HG03097 (cell line): ENCODE results near the gene WNK4.
"Not testable (repeated sequence)": the region's sequence is repeated elsewhere in the genome, so short reads cannot be mapped to it uniquely, and the experiment has no call there.

ENCODE experiments used
- ATAC-seq: cut with Tn5 transposase; IDR thresholded peaks from one replicate; pipeline ENCODE4 v1.9.1; 2021; ENCODE audit not compliant: unreplicated experiment, low FRiP score

WNK4 gene

DNA sequence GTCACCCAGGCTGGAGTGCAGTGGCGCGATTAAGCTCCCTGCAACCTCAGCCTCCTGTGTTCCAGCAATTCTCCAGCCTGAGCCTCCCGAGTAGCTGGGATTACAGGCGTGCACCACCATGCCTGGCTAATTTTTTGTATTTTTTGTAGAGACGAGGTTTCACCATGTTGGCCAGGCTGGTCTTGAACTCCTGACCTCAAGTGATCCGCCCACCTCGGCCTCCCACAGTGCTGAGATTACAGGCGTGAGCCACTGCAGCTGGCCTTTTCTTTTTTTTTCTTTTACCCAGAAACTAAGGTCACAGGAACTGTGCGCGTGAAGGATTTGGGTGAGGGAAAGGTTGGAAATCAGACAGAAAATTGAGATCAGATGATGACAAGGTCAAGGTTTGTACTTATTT is 10.4 kb upstream of the WNK4 start:
- not testable (repeated sequence) for ATAC-seq

DNA sequence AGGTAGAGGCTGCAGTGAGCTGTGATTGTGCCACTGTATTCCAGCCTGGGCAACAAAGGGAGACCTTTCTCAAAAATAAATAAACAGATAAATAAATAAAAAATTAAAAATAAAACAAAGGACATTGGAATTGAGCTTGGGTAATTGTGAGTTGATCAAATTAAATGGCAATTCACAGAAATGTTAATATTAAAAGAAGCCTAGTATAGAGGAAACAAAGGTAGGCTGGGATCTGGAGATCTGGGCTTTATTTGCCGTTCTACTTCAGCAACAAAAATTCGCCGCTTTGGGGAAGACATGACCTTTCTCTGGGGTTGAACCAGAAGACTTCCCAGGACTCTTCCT is 7.5 kb upstream of the WNK4 start:
- no peak for ATAC-seq

DNA sequence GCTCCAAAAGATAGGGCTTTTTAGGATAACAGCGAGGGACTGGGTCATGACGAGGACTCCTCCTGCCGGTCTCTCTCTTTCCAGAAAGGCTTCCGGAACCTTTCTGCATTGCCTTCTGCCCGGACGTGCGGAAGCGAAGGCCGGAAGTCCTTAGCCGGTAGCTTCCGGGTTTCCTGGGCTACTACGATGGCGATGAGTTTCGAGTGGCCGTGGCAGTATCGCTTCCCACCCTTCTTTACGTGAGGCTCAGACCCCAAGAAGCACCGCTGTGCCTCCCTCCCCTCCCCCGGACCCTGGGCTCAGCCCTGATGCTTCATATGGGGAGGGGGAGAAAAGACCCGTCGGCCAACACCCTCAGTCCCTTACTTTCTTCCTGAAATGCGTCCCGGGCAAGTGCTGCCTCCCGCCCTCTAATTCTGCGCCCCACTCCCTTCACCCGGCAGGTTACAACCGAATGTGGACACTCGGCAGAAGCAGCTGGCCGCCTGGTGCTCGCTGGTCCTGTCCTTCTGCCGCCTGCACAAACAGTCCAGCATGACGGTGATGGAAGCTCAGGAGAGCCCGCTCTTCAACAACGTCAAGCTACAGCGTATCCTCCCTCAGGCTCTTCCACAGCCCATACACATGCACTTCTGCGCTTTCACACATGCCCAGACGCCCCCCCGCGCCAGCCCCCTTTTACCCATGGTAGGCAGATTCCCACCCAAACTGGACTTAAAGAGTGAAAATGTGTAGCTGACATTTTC is 6.9 kb upstream of the WNK4 start, which contains the start of gene VPS25:
VPS25 (plus strand) TSS at position 160 of the 746 bp plus-strand sequence; CDS start at position 187, 27 bp downstream.
- peak; percentile 75 for ATAC-seq

DNA sequence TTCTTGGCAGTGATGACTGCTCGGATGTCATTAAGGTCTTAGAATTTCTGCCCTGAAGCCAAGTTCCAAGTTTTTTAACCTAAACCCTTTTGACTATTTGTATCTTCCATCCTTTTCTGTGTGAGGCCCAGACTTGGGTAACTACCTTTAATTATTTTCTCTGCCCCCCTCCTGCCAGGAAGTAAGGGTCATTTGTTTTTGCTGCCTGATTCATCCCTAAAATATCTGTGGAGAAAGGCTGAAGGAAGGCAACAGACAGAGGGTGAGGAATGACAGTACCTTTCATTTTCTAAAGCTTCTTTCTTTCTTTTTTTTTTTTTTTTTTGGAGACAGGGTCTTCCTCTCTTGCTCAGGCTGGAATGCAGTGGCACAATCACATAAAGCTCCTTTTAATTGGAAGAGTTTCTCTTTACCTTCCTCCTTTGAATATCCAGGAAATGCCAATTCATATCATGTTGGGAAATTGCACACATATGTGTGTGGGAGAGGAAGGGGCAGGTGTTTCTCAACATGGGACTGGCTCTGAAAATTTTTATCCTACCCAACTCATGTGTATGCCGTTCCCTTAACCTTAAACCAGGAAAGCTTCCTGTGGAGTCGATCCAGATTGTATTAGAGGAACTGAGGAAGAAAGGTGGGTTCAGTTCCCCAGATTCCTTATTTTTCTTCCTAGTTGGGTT is 6.2 kb upstream of the WNK4 start:
- ATAC-seq: no peak

DNA sequence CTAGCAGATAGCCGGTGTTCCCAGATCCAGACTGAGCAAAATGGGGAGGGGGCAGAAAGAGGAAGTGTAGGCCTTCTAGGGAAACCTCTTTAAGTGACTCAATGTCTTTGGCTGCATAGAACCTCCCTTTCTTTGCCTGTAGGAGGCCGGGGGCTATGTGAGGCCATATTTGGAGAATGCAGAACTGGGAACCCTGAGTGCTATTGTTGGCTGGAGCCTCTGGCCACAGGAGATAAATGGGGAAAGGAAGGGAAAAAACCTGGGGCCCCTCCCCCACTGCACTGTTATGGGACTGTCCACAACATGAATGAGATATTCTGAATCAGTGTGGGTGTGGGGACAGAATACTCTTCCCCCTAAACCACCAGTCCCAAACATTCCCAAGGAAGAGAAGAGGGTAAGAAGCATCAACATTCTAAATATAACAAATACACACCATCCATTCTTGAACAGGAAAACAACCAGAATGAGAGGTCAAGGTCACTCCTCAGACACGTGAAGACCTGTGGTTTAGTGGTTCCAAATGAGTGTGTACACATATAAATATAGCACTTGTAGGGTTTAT is 4.8 kb upstream of the WNK4 start:
- no peak for ATAC-seq

DNA sequence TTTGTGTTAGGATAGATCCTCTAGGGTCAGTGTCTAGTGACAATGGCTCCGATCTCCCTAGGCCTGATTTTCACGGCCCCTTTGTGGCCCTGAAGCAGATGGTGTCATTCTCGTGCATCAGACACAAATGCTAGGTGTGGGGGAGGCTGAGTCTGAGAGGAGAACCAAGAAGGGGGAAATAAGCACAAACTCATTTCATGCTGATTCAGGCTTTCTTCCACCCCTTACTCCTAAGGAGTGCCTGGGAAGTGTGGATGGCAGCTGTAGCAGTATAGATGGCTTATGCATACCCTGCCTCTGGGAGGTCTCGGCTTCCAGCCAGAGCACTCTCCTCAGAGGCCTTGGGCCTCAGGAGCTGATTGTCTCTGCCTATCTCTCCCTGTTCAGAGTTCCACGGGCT is 1.8 kb upstream of the WNK4 start:
- ATAC-seq: no peak

DNA sequence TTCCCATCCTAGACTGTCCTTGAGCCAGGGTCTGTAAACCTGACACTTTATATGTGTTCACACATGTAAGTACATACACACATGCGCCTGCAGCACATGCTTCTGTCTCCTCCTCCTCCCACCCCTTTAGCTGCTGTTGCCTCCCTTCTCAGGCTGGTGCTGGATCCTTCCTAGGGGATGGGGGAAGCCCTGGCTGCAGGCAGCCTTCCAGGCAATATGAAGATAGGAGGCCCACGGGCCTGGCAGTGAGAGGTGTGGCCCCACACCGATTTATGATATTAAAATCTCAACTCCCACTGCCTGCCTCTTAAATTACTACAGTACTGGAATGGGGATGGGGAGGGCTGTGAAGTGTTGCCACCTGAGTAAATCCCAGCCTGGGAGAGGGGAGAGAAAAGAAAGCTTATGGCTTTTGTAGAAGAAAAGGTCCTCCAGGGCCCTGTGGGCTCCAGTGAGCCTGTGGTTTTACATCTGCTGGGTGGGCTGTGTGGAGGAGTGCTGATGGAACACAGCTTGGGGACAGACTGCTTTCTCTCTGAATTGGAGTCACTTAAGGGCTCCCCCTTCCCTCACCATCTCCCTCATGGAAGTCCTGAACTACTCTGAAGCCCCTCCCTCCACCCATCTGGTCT is 990 bp upstream of the WNK4 start:
- no peak for ATAC-seq

DNA sequence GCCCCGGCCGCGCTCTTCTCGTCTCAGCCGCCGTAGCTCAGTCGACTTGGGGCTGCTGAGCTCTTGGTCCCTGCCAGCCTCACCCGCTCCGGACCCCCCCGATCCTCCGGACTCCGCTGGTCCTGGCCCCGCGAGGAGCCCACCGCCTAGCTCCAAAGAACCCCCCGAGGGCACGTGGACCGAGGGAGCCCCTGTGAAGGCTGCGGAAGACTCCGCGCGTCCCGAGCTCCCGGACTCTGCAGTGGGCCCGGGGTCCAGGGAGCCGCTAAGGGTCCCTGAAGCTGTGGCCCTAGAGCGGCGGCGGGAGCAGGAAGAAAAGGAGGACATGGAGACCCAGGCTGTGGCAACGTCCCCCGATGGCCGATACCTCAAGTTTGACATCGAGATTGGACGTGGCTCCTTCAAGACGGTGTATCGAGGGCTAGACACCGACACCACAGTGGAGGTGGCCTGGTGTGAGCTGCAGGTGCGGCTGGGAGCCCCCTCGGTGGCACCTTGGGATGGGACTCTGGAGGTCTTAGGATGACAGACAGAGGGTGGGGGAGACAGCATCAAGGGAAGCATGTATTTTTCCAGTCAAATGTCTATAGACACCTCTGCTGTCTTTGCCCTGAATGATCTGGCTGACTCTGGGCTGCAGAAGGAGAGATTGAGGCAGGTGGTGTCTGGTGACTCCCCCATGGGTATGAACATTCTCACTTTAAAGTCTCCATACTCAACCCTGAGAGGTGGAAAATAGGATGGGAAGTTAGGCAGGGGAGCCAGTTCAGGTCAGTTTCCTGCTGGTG is 635 bp downstream of the WNK4 start:
- no peak for ATAC-seq

DNA sequence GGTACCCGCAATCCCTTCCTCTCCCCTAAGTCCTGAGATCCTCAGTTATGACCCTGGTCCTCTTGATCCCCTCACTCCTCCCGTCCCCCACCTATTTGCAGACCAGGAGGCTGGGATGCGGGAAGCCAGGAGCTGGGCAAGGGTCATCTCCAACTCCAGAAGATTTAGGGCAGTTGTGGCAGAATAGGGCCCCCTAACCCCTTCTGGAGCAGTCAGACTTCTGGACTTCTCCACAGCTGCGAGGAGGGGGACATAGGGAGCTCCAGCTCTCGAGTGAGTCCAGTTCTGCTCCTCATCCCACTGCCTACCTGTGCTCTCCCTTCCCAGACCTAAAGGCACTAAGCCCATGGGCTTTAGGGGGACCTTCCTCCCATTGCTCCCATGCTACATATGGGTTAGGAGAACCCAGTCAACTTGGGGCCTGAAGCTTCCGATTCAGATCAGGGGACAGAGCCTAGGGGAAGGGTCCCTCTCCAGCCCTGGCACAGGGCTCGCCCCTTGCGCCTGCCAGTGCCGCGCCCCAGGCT is 1.3 kb downstream of the WNK4 start:
- no peak for ATAC-seq

DNA sequence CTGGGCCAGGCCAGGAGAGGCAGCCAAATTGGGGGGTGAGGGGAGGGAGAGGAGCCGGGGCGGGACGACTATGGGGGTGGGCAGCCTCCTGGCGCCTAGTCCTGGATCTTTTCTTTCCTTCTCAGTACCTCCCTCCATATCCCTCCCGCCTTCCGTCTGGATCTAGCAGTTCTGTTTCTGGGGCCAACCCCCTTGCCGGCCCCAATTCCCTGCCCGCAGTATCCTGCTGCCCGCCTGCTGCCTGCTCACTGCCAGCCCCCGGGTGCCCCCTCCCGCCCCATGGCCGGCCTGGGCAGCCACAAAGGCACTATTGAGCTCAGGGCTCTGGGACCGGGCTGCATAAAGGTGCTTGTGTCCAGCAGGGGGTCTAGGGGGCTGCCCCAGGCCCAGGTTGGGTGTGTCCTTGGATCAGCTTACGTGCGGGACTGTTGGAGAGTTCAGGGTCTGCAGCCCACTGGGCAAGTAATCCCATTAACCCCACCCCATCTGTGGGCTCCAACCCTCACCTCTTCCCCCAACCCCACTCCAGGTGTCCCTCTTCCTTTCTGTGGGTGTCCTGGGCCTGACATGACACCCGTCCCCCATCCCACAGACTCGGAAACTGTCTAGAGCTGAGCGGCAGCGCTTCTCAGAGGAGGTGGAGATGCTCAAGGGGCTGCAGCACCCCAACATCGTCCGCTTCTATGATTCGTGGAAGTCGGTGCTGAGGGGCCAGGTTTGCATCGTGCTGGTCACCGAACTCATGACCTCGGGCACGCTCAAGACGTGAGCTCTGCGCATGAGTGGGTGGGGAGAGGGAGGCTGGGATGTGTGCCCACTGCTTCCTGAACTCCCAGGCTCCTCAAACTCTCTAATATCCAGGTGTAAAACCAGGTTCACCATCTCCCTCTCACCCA is 2.0 kb downstream of the WNK4 start:
- no peak for ATAC-seq

DNA sequence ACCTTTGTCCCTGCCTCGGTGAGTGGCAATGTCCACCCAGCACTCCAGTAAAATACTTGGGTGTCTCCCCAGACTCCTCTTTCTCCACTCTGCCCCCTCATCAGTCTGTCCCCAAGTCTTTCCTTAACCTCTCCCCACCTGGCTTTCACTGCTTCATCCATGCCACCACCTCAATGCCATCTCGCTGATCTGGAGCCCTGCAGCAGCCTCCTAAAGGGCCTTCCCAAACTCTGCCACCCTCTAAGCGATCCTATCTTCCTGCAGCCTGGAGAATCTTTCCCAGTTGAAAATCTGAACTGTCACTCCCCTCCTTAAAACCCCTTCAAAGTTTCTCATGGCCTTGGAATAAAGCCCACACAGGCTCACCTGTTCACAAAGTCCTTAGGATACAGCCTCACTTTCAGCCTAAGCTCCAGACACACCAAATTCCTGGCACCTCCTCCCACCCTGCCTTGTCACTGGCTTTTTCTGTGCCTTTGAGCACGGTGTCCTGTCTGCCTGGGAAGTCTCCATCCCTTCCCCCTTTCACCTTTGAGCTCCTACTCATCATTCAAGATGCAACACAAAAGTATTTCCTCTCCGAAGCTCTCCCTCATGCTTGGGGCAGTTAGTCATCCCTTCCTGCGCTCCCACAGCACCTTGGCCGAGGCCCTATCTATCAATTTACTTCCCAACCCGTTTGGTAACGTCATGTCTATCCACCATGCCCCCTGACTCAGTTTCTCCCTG is 2.8 kb downstream of the WNK4 start:
- no peak for ATAC-seq

DNA sequence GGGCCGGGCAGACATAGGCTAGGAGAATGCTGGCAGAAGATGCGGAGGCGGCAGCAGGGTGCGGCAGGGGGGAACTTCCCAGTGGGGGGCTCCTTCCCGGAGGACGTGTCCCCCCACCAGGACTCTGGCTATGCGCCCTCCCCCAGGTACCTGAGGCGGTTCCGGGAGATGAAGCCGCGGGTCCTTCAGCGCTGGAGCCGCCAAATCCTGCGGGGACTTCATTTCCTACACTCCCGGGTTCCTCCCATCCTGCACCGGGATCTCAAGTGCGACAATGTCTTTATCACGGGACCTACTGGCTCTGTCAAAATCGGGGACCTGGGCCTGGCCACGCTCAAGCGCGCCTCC is 3.4 kb downstream of the WNK4 start:
- ATAC-seq: no peak

DNA sequence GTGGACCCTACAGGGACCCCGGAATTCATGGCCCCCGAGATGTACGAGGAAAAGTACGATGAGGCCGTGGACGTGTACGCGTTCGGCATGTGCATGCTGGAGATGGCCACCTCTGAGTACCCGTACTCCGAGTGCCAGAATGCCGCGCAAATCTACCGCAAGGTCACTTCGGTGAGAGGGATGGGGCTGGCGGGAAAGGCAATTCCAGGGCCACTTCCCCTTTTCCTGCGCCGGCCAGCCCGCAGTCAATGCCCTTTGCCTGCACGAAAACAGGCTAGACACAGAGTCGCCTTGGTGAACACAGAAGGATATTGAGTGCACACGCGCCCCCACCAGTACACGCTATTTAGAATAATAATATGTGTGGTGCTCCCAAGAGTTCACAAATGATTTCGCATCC is 4.0 kb downstream of the WNK4 start:
- no peak for ATAC-seq

DNA sequence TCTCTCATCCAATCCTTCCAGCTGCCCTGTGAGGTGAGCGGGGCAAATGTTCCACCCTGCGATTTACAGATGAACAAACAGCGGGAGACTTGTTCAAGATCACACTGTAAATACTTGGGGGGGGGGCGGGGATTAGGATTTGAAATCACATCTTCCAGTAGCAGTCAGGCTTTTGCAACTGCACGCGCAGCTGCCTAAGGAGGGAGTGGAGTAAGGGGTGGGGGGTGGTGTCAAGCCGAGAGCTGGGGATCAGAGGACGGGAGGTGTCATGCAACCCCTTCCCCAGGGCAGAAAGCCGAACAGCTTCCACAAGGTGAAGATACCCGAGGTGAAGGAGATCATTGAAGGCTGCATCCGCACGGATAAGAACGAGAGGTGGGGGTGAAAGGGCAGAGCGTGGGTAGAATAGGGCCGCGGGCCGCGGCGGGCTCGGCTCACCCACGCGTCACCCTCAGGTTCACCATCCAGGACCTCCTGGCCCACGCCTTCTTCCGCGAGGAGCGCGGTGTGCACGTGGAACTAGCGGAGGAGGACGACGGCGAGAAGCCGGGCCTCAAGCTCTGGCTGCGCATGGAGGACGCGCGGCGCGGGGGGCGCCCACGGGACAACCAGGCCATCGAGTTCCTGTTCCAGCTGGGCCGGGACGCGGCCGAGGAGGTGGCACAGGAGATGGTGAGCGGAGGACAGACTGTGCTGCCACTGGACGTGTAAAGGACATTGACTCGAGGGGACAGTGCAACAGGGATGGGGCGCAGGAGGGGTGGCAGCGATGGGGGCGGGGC is 4.6 kb downstream of the WNK4 start:
- no peak for ATAC-seq

DNA sequence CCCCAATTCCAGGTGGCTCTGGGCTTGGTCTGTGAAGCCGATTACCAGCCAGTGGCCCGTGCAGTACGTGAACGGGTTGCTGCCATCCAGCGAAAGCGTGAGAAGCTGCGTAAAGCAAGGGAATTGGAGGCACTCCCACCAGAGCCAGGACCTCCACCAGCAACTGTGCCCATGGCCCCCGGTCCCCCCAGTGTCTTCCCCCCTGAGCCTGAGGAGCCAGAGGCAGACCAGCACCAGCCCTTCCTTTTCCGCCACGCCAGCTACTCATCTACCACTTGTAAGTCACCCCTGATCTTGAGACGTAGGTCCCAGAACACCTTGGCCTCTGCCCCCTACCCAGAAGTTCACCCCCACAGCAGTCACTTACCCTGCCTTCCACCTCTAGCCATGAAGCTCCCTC is 6.9 kb downstream of the WNK4 start:
- ATAC-seq: no peak

DNA sequence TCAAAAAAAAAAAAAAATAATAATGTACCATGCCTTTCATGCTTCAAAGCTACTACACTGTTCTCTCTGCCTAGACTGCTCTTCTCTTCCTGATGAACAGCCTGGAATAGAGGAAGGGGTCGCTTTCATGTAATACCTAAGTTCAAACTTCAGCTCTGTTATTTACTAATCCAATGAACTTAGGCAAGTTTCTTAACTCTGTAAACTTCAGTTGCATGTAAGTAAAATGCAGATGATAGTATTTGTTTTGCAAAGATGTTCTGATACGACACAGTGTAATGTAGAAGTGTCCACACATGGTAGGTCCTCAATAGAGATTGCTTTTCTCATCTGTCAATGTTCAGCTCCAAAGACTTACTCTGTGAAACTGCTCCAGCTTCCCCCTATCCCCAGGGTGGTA is 11.5 kb downstream of the WNK4 start:
- ATAC-seq: no peak

DNA sequence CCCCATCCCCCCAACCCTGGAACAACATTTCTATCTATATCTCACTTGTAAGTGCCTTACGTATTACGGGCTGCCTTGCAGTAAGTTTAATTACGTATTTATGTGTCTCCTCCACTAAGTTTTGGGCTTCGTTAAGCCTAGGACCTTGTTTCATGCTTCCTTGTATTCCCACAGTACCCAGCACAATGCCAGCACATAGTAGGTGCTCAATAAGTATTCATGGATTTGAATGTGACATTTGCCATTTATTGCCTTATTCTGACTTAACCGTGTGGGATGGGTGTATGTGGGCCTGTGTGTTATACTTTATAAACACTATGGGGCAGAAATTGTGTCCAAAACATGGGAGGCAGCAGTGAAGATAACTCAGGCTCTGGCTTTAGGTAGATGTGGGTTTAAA is 12.1 kb downstream of the WNK4 start:
- no peak for ATAC-seq

DNA sequence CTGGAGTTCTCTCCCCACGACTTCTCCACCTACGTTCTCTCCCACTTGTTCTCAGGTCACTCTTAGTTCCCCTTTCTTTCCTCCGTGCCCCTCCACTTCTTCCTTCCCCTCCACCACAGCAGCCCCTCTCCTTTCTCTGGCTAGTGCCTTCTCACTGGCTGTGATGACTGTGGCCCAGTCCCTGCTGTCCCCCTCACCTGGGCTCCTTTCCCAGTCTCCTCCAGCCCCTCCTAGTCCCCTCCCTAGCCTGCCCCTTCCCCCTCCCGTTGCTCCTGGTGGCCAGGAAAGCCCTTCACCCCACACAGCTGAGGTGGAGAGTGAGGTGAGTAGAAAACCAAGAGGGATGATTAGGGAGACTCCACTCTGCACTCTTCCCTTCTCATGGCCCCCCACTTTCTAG is 14.7 kb downstream of the WNK4 start:
- ATAC-seq: no peak
